Measurements from ENCODE around the gene PTPN9. TPM values are rescaled to one million over a fixed set of nuclear protein-coding genes. Genes with fewer than 3 reads are reported as not detected.
"Not testable (repeated sequence)": the region's sequence is repeated elsewhere in the genome, so short reads cannot be mapped to it uniquely, and the experiment has no call there.

PTPN9 gene
- total and polyA plus RNA-seq, 10 of the 15 experiments (the other 5 are each of a cell fraction or from before 2014, with no cell fraction given), result 7.8 to 29.1 (median 18.5) TPM

DNA sequence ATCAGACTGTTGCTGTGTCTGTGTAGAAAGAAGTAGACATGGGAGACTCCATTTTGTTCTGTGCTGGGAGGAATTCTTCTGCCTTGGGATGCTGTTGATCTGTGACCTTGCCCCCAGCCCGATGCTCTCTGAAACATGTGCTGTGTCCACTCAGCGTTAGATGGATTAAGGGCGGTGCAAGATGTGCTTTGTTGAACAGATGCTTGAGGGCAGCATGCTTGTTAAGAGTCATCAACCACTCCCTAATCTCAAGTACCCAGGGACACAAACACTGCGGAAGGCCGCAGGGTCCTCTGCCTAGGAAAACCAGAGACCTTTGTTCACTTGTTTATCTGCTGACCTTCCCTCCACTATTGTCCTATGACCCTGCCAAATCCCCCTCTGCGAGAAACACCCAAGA, 19.8 kb downstream of the PTPN9 start:
- H3K9ac ChIP-seq (ENCODE audit: control insufficient read depth, insufficient read depth, low read length); H3K4me1 ChIP-seq (ENCODE audit: control insufficient read depth, insufficient read depth, low read length); SMC1A ChIA-PET (ENCODE audit: uncharacterized antibody, unreplicated experiment); H3K27me3 ChIP-seq (replicated peaks in 1 of 2; ENCODE audit: control insufficient read depth in 2 of 2, insufficient read depth in 2 of 2, low read length in 1 of 2); H2AFZ ChIP-seq (ENCODE audit: control insufficient read depth, low read depth, low read length); CTCF ChIA-PET; intact Hi-C loops (cut with micrococcal nuclease; ENCODE audit: unreplicated experiment); BruUV-seq (replicated peaks); RAD21 ChIA-PET (ENCODE audit: unreplicated experiment); H3K9me3 ChIP-seq (replicated peaks; ENCODE audit: control insufficient read depth, insufficient read depth, low read length); FAIRE-seq; H3K36me3 ChIP-seq (ENCODE audit: control insufficient read depth in 2 of 2, insufficient read depth in 2 of 2, low read length in 1 of 2); H4K20me1 ChIP-seq (ENCODE audit: control insufficient read depth, insufficient read depth); DNase-seq (ENCODE audit: low read depth, low spot score); H3K4me3 ChIP-seq; in situ Hi-C loops (cut with MboI); H3K27ac ChIP-seq (ENCODE audit: control insufficient read depth, insufficient read depth); POLR2A ChIA-PET; ATAC-seq; H3K79me2 ChIP-seq (ENCODE audit: control insufficient read depth, insufficient read depth, low read length); H3K4me2 ChIP-seq (ENCODE audit: control insufficient read depth, insufficient read depth): not testable (repeated sequence)
- 100% methylated on average over 5 of the region's 6 CpGs for WGBS (ENCODE audit: insufficient coverage, insufficient replicate concordance, low lambda C conversion rate, missing lambda C conversion rate)

DNA sequence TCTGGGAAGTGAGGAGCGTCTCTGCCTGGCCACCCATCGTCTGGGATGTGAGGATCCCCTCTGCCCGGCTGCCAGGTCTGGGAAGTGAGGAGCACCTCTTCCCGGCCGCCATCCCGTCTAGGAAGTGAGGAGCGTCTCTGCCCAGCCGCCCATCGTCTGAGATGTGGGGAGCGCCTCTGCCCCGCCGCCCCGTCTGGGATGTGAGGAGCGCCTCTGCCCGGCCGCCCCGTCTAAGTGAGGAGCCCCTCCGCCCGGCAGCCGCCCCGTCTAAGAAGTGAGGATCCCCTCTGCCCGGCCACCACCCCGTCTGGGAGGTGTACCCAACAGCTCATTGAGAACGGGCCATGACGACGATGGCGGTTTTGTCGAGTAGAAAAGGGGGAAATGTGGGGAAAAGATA, 20.2 kb downstream of the PTPN9 start:
- H3K4me1 ChIP-seq (ENCODE audit: control insufficient read depth, insufficient read depth, low read length); POLR2A ChIA-PET; H3K9me3 ChIP-seq (replicated peaks; ENCODE audit: control insufficient read depth, insufficient read depth, low read length); H3K9ac ChIP-seq (ENCODE audit: control insufficient read depth, insufficient read depth, low read length); in situ Hi-C loops (cut with MboI); FAIRE-seq; H4K20me1 ChIP-seq (ENCODE audit: control insufficient read depth, insufficient read depth); H3K36me3 ChIP-seq (ENCODE audit: control insufficient read depth in 2 of 2, insufficient read depth in 2 of 2, low read length in 1 of 2); ATAC-seq; DNase-seq (ENCODE audit: low read depth, low spot score); H3K27ac ChIP-seq (ENCODE audit: control insufficient read depth, insufficient read depth); RAD21 ChIA-PET (ENCODE audit: unreplicated experiment); H2AFZ ChIP-seq (ENCODE audit: control insufficient read depth, low read depth, low read length); H3K27me3 ChIP-seq (replicated peaks in 1 of 2; ENCODE audit: control insufficient read depth in 2 of 2, insufficient read depth in 2 of 2, low read length in 1 of 2); CTCF ChIA-PET; H3K4me3 ChIP-seq; SMC1A ChIA-PET (ENCODE audit: uncharacterized antibody, unreplicated experiment); intact Hi-C loops (cut with micrococcal nuclease; ENCODE audit: unreplicated experiment); BruUV-seq (replicated peaks); H3K4me2 ChIP-seq (ENCODE audit: control insufficient read depth, insufficient read depth); H3K79me2 ChIP-seq (ENCODE audit: control insufficient read depth, insufficient read depth, low read length): not testable (repeated sequence)
- over 99% methylated on average over 17 of the region's 28 CpGs for WGBS (ENCODE audit: insufficient coverage, insufficient replicate concordance, low lambda C conversion rate, missing lambda C conversion rate)

DNA sequence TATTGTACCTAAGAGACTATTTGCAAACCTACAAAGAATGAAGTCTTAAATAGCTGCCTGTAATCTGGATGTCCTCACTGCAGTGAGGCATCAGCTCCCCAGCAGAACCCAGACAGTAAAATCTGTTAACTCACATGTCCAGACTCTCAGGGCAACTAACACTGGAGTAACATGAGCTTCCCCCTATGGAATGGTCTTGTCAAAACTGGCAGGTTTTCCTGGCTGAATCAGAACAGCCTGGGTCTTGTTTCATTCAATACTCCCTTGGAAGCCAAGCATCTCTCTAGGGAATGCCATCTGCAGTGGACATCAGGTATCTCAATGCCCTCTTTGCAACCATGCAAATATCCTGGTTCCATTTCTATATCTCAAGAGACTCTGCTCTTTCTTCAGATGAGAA, 24.4 kb downstream of the PTPN9 start:
- RAD21 ChIA-PET (ENCODE audit: unreplicated experiment), result no interaction called here
- Histone ChIP-seq H3K9ac (ENCODE audit: control insufficient read depth, insufficient read depth, low read length) (no peak overlapping the region), H3K36me3 (ENCODE audit: control insufficient read depth in 2 of 2, insufficient read depth in 2 of 2, low read length in 1 of 2) (no peaks in the 10 kb centered on the region), H3K79me2 (ENCODE audit: control insufficient read depth, insufficient read depth, low read length) (no peaks in the 10 kb centered on the region), H3K9me3 (replicated peaks; ENCODE audit: control insufficient read depth, insufficient read depth, low read length) (no peaks in the 10 kb centered on the region), H4K20me1 (ENCODE audit: control insufficient read depth, insufficient read depth) (no peaks in the 10 kb centered on the region), H3K4me3 (no peak overlapping the region), H3K27me3 (replicated peaks in 1 of 2; ENCODE audit: control insufficient read depth in 2 of 2, insufficient read depth in 2 of 2, low read length in 1 of 2) (no peaks in the 10 kb centered on the region), H3K4me1 (ENCODE audit: control insufficient read depth, insufficient read depth, low read length) (no peaks in the 10 kb centered on the region), H3K4me2 (ENCODE audit: control insufficient read depth, insufficient read depth) (no peak overlapping the region), H3K27ac (ENCODE audit: control insufficient read depth, insufficient read depth) (no peak overlapping the region), H2AFZ (ENCODE audit: control insufficient read depth, low read depth, low read length) (no peak overlapping the region)
- SMC1A ChIA-PET (ENCODE audit: uncharacterized antibody, unreplicated experiment), result interaction anchor here (0.8 kb wide), 1 partner anchor 18 kb away, joined by 4 read pairs; no protein-coding TSS in a partner anchor
- intact Hi-C loops (cut with micrococcal nuclease; ENCODE audit: unreplicated experiment) (no loop called here), in situ Hi-C loops (cut with MboI) (no loop called here)
- TF ChIP-seq, protein P1, sequence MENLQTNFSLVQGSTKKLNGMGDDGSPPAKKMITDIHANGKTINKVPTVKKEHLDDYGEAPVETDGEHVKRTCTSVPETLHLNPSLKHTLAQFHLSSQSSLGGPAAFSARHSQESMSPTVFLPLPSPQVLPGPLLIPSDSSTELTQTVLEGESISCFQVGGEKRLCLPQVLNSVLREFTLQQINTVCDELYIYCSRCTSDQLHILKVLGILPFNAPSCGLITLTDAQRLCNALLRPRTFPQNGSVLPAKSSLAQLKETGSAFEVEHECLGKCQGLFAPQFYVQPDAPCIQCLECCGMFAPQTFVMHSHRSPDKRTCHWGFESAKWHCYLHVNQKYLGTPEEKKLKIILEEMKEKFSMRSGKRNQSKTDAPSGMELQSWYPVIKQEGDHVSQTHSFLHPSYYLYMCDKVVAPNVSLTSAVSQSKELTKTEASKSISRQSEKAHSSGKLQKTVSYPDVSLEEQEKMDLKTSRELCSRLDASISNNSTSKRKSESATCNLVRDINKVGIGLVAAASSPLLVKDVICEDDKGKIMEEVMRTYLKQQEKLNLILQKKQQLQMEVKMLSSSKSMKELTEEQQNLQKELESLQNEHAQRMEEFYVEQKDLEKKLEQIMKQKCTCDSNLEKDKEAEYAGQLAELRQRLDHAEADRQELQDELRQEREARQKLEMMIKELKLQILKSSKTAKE (IDR thresholded peaks at IDR 0.05; ENCODE audit: low read depth, poor library complexity, severe bottlenecking), result no peak
- BruUV-seq (replicated peaks), result no TSS peak
- CTCF ChIA-PET, result no interaction called here
- ATAC-seq (no peak), FAIRE-seq (no peak), DNase-seq (ENCODE audit: low read depth, low spot score) (no peak)
- POLR2A ChIA-PET, result interaction anchor here (0.6 kb wide), 1 partner anchor 69 kb away, joined by 4 read pairs; no protein-coding TSS in a partner anchor
